COLO829 (cell line): ENCODE results near the gene HOXA2.

Source experiments
- DNase-seq: peaks from one replicate; pipeline ENCODE4 v3.0.0; 2012; ENCODE audit warnings: low spot score

HOXA2 gene

GRCh38 chr7:27098578-27099451 is 3.7 kb downstream of the HOXA2 start:
- no peak for DNase-seq

GRCh38 chr7:27097686-27098577 is 4.6 kb downstream of the HOXA2 start:
- DNase-seq: no peak

GRCh38 chr7:27096768-27097514 is 5.5 kb downstream of the HOXA2 start:
- no peak for DNase-seq

- peak; percentile 96 for DNase-seq
Observed at GRCh38 chr7:27095897-27096767, 6.4 kb downstream of the HOXA2 start, which contains the start of gene HOXA1. HOXA1 (minus strand) TSS chr7:27096000; CDS start chr7:27095912, 88 bp downstream.

- no peak for DNase-seq
Observed at GRCh38 chr7:27095050-27095896, 7.2 kb downstream of the HOXA2 start.

GRCh38 chr7:27094304-27095049 is 8.0 kb downstream of the HOXA2 start:
- DNase-seq: no peak

- DNase-seq: no peak
Observed at GRCh38 chr7:27093184-27093895, 9.1 kb downstream of the HOXA2 start.

GRCh38 chr7:27092819-27093110 is 9.7 kb downstream of the HOXA2 start:
- DNase-seq: no peak

GRCh38 chr7:27091941-27092818 is 10.3 kb downstream of the HOXA2 start:
- no peak for DNase-seq

GRCh38 chr7:27091105-27091504 is 11.4 kb downstream of the HOXA2 start:
- DNase-seq: no peak

GRCh38 chr7:27088002-27088922 is 14.2 kb downstream of the HOXA2 start:
- no peak for DNase-seq

GRCh38 chr7:27083646-27084045 is 18.8 kb downstream of the HOXA2 start:
- DNase-seq: no peak

- no peak for DNase-seq
Observed at GRCh38 chr7:27082171-27082570, 20.3 kb downstream of the HOXA2 start.

GRCh38 chr7:27080844-27081436 is 21.5 kb downstream of the HOXA2 start:
- no peak for DNase-seq

GRCh38 chr7:27079234-27079975 is 23.1 kb downstream of the HOXA2 start:
- no peak for DNase-seq
